HG03103 (cell line): ENCODE measurements around the gene TBXT.

Experiments
- ATAC-seq: cut with Tn5 transposase; IDR thresholded peaks from one replicate; pipeline ENCODE4 v1.9.1; 2021; ENCODE audit warnings: low read depth; ENCODE audit not compliant: unreplicated experiment

TBXT gene

GRCh38 chr6:166121726-166122125 is 45.9 kb downstream of the TBXT start:
- ATAC-seq: no peak

GRCh38 chr6:166119116-166119911 is 48.3 kb downstream of the TBXT start:
- no peak for ATAC-seq

GRCh38 chr6:166115609-166116008 is 52.0 kb downstream of the TBXT start:
- ATAC-seq: no peak

- no peak for ATAC-seq
Measured at GRCh38 chr6:166112580-166112979, 55.1 kb downstream of the TBXT start.

- ATAC-seq: no peak
Measured at GRCh38 chr6:166109608-166110007, 58.0 kb downstream of the TBXT start.
